GM12864 (cell line): ENCODE results near the gene SST.

ENCODE experiments used
- DNase-seq: peaks from one replicate; pipeline ENCODE4 v3.0.0-alpha.2; 2011; ENCODE audit warnings: low read depth
- H3K4me3 ChIP-seq: 2 replicates; pipeline ENCODE4 v1.5.1; 2011; ENCODE audit warnings: mild to moderate bottlenecking, low read depth, low read length, control low read depth
- TF ChIP-seq, protein P1 (sequence below): IDR thresholded peaks from 2 replicates; pipeline ENCODE4 v1.5.1; 2011; ENCODE audit warnings: low read depth, mild to moderate bottlenecking, moderate library complexity, low read length, control low read depth, inconsistent platforms; ENCODE audit errors: missing control alignments

Gene SST

GRCh38 chr3:187669675-187670504 is at the start of gene SST:
Gene SST (minus strand): TSS chr3:187670394. CDS start chr3:187670291, 103 bp downstream.
- DNase-seq: no peak
- TF ChIP-seq, protein P1, sequence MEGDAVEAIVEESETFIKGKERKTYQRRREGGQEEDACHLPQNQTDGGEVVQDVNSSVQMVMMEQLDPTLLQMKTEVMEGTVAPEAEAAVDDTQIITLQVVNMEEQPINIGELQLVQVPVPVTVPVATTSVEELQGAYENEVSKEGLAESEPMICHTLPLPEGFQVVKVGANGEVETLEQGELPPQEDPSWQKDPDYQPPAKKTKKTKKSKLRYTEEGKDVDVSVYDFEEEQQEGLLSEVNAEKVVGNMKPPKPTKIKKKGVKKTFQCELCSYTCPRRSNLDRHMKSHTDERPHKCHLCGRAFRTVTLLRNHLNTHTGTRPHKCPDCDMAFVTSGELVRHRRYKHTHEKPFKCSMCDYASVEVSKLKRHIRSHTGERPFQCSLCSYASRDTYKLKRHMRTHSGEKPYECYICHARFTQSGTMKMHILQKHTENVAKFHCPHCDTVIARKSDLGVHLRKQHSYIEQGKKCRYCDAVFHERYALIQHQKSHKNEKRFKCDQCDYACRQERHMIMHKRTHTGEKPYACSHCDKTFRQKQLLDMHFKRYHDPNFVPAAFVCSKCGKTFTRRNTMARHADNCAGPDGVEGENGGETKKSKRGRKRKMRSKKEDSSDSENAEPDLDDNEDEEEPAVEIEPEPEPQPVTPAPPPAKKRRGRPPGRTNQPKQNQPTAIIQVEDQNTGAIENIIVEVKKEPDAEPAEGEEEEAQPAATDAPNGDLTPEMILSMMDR: no peak
- H3K4me3 ChIP-seq: no peak within 1 kb of the TSS

DNA sequence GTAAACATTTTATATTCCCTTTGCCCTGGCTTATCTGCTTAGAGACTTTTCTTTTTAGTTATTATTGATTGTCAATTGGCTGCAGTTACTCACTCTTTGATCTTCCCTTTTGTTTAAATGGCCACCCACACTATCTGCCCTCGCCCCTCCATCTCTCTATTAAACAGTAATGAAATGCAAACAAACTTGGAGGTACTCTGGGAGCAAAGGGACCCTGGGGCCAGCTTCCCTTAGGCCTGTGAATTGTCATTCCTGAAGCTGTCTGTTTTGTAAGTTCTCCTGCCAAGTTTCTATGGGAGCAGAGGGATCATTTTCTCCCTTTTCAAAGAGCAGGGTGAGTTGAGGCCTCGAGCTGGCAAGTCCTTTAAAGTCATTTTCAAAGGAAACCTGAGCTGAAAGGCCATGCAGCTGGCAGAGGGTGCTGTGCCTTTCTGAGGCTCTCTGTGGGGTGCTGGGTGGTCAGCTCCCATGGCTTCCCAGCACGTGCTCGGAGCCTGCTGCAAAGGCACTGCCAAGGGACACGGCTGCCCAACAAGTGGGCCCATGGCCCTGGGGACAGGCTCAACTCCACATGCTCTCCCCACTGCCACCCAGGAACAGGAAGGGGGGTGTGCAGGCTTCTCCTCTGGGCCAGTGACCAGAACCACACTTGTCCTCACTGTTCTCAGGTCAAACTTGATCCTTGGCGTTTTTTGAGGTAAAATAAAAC is 49.6 kb upstream of the SST start:
- TF ChIP-seq, protein P1: no peak
- no peak for DNase-seq
- H3K4me3 ChIP-seq: no peak overlapping the region

GRCh38 chr3:187718802-187719201 is 48.6 kb upstream of the SST start:
- no peak for DNase-seq
- TF ChIP-seq, protein P1: no peak
- no peak overlapping the region for H3K4me3 ChIP-seq

GRCh38 chr3:187717572-187717971 is 47.4 kb upstream of the SST start:
- DNase-seq: no peak
- TF ChIP-seq, protein P1: no peak

DNA sequence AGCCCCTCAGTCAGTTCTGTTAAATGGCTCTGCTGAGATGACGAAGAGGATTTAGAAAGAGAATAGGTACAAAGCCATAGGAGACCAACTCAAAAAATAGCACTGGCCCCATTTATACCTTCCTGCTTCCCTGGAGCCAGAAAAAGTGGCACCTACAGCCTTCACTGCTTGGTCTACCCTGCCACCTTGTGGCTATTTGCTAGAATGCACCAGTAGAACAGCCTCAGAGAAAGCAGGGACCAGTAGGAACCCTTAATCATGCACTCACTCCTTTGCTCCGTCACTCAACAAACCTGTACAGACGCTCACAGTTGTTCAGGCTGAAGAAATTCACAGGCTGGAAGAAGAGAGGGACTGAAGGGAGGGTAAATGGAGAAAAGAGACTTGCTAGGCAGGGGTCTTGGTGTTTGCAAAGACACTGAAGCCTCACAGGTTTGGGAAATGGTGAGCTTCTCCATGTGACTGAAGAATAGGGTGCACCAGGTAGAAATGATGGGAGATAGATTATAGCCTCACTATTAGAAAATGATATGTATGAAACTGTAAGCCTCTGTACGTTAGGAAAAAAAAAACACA is 44.3 kb upstream of the SST start:
- TF ChIP-seq, protein P1: peak; percentile 92
- peak; percentile 16 for DNase-seq
- no peak overlapping the region for H3K4me3 ChIP-seq

More at GRCh38 chr3:187717572-187717971, 47.4 kb upstream of the SST start:
- no peak overlapping the region for H3K4me3 ChIP-seq

- TF ChIP-seq, protein P1: no peak
- no peak for DNase-seq
- no peak overlapping the region for H3K4me3 ChIP-seq
Measured at GRCh38 chr3:187713504-187713903, 43.3 kb upstream of the SST start.
